ENCODE data around the gene DDX5. TPM values are rescaled to one million over a fixed set of nuclear protein-coding genes. Genes with fewer than 3 reads are reported as not detected.

DDX5 gene
- total RNA-seq, 4 donors from 2014 or later = 347 to 847 (median 488) TPM

DNA sequence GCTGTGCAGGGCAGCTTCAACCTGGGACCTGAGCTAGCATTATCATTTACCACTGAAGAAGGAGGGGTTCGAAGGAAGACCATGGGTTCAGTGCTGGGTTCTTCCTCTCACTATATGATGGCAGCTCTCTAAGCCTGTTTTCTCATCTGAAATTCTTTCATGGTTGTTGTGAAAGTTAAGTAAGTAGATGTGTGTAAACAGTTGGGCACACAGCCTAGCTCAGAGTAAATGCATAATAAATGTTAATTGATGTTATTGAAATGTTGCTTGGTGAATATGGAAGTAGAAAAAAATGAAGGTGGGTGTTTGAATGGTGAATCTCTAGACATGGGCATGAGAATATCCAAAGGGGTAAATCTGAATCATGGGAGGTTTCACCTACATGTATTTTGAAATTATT lies 9.7 kb upstream of the DDX5 start:
- TF ChIP-seq, protein P1, sequence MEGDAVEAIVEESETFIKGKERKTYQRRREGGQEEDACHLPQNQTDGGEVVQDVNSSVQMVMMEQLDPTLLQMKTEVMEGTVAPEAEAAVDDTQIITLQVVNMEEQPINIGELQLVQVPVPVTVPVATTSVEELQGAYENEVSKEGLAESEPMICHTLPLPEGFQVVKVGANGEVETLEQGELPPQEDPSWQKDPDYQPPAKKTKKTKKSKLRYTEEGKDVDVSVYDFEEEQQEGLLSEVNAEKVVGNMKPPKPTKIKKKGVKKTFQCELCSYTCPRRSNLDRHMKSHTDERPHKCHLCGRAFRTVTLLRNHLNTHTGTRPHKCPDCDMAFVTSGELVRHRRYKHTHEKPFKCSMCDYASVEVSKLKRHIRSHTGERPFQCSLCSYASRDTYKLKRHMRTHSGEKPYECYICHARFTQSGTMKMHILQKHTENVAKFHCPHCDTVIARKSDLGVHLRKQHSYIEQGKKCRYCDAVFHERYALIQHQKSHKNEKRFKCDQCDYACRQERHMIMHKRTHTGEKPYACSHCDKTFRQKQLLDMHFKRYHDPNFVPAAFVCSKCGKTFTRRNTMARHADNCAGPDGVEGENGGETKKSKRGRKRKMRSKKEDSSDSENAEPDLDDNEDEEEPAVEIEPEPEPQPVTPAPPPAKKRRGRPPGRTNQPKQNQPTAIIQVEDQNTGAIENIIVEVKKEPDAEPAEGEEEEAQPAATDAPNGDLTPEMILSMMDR (IDR thresholded peaks at IDR 0.05) = no peak
- TF ChIP-seq POLR2A (IDR thresholded peaks at IDR 0.05) = no peak
- WGBS, 2 donors = 100% methylated on average over 1 of the region's 1 CpG
- Histone ChIP-seq H3K4me1 (no peaks in the 10 kb centered on the region), H3K27ac (no peak overlapping the region), H3K9me3 (no peaks in the 10 kb centered on the region), H3K27me3 (no peaks in the 10 kb centered on the region), H3K36me3 (peaks cover 0 to 100% (median 12%) of the 10 kb centered on the region in 3 donors), H3K4me3 (no peak overlapping the region)
- intact Hi-C loops (cut with DNase I) = no loop called here
- no peak for DNase-seq

DNA sequence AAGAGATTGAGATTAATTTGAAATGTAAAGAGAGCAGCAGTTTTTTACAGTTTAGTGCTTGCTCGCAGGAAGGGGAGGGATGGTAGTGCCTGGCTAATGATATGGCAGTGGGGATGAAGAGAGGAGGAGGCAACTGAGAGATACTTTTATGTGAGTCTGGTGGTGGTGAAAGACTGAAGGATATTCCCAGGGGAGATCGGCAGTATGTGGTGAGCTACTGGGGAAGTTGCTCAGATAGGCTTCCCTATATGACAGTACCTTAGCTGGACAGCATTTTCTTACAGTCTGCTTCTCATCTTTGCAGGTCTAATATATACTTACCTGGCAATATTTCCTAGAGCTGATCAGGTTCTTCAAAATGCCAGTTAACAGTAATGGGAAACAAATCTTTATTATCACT lies 9.3 kb upstream of the DDX5 start:
- WGBS, 2 donors = 82 to 85% methylated on average over 2 of the region's 2 CpGs
- intact Hi-C loops (cut with DNase I) = no loop called here
- H3K27me3 ChIP-seq = no peaks in the 10 kb centered on the region
- no peaks in the 10 kb centered on the region for H3K9me3 ChIP-seq
- no peak for TF ChIP-seq POLR2A (IDR thresholded peaks at IDR 0.05)
- TF ChIP-seq, protein P1 (IDR thresholded peaks at IDR 0.05) = no peak
- no peak overlapping the region for H3K4me3 ChIP-seq
- no peak overlapping the region for H3K27ac ChIP-seq
- no peaks in the 10 kb centered on the region for H3K4me1 ChIP-seq
- peaks cover 0 to 100% (median 16%) of the 10 kb centered on the region in 3 donors for H3K36me3 ChIP-seq
- DNase-seq = no peak

DNA sequence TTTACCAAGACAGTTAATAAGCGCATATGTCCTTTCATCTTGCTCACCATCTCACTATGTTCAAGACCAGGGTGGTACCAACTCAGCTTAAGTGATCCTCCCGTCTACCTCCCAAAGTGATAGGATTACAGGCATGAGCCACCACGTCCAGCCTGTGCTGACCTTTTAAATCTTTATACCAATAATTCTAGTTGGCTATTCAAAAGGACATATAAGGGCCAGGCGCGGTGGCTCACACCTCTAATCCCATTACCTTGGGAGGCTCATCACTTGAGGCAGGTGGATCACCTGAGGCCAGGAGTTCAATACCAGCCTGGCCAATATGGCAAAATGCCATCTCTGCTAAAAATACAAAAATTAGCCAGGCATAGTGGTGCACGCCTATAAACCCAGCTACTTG lies 3.1 kb upstream of the DDX5 start:
- Histone ChIP-seq H3K4me1 (peaks cover 13 to 28% (median 14%) of the 10 kb centered on the region in 3 donors), H3K27ac (no peak overlapping the region), H3K27me3 (no peaks in the 10 kb centered on the region), H3K36me3 (peaks cover 0 to 64% (median 11%) of the 10 kb centered on the region in 3 donors), H3K9me3 (no peaks in the 10 kb centered on the region), H3K4me3 (no peak overlapping the region)
- TF ChIP-seq, protein P1 (IDR thresholded peaks at IDR 0.05) = no peak
- TF ChIP-seq POLR2A (IDR thresholded peaks at IDR 0.05) = no peak
- WGBS, 2 donors = 84 to 95% methylated on average over 6 of the region's 6 CpGs
- DNase-seq = no peak
- intact Hi-C loops (cut with DNase I) = no loop called here

DNA sequence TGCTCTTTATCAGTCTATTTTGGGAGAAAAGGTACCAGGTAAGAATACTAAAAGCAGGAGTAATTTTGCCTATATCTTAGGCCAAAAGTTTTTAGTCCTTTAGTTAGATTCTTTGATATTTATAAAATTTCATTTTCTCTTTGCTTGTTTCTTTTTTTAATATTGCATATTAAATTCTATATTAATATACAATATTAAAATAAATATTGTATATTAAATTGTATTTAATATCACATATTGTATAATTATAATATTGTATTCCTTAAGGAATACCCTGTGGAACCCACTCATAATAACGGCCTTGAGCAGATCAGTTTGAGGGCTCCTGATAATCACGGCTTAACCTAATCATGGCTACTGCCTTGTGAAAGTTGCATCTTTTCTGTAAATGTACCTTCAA lies 2.6 kb upstream of the DDX5 start:
- intact Hi-C loops (cut with DNase I) = no loop called here
- Histone ChIP-seq H3K4me1 (peaks cover 18 to 33% (median 18%) of the 10 kb centered on the region in 3 donors), H3K9me3 (no peaks in the 10 kb centered on the region), H3K4me3 (peak overlapping the region in 2 of 4 donors; percentile 82 to 93), H3K36me3 (peaks cover 0 to 64% (median 11%) of the 10 kb centered on the region in 3 donors), H3K27me3 (no peaks in the 10 kb centered on the region), H3K27ac (peak overlapping the region in 1 of 4 donors; percentile 23)
- no peak for DNase-seq
- no peak for TF ChIP-seq POLR2A (IDR thresholded peaks at IDR 0.05)
- TF ChIP-seq, protein P1 (IDR thresholded peaks at IDR 0.05) = no peak
- WGBS, 2 donors = 88 to 94% methylated on average over 2 of the region's 2 CpGs

DNA sequence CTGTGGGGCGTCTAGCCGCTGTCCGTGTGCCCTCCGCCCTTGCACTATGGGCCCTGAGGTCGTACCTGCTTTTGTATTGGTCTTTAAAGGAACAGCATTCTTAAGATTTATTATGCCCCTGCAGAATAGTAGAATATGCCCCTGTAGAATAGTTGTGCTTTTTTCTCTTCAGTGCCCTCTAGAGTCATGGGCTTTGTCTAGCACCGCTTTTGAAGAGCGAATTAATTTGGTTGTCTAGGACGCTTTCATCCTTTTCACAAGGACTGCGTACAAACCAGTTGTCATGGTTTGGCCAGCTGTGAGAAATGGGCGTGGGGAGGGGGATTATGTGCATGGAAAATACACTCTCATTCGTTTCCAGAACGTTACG lies 1.3 kb upstream of the DDX5 start:
- intact Hi-C loops (cut with DNase I) = no loop called here
- peaks cover 7 to 64% (median 24%) of the 10 kb centered on the region in 3 donors for H3K36me3 ChIP-seq
- no peak for DNase-seq
- H3K4me1 ChIP-seq = peaks cover 28 to 46% (median 31%) of the 10 kb centered on the region in 3 donors
- H3K27ac ChIP-seq = peak overlapping the region; percentile 99 to 100 (median 100)
- no peaks in the 10 kb centered on the region for H3K9me3 ChIP-seq
- TF ChIP-seq, protein P1 (IDR thresholded peaks at IDR 0.05) = peak in 5 of 6 experiments; percentile 26 to 48 (median 36)
- TF ChIP-seq POLR2A (IDR thresholded peaks at IDR 0.05) = no peak
- peak overlapping the region; percentile 82 to 100 (median 89) for H3K4me3 ChIP-seq
- 1 to 3% methylated on average over 10 to 13 of the region's 13 CpGs for WGBS, 2 donors
- H3K27me3 ChIP-seq = no peaks in the 10 kb centered on the region

Measured in esophagus squamous epithelium (tissue), 5 donors.